Tibial artery (tissue), 4 donors: Measurements from ENCODE around the gene YKT6.
A peak's percentile ranks its signal among the peaks of the same experiment; 100 is the strongest.
"Not testable (repeated sequence)": the region's sequence is repeated elsewhere in the genome, so short reads cannot be mapped to it uniquely, and the experiment has no call there.

ENCODE experiments used
- DNase-seq, 2 donors: peaks; one replicate each; pipeline ENCODE4 v3.0.0-alpha.2; 2019
- H3K27ac ChIP-seq, 2 donors: fragments of 200-600 bp; sonication (generic) in 1 of 2; 1 replicate in 1 of 2; 2 replicates in 1 of 2; pipeline ENCODE4 v1.5.1; 2018 to 2019; ENCODE audit warnings: mild to moderate bottlenecking in 1 of 2
- H3K27me3 ChIP-seq, 2 donors: fragments of 200-600 bp; sonication (generic) in 1 of 2; one replicate each; pipeline versions ENCODE4 v1.5.1 to v1.6.0; 2016 to 2019
- H3K36me3 ChIP-seq, 3 donors: fragments of 200-600 bp; sonication (generic) in 2 of 3; one replicate each; pipeline ENCODE4 v1.5.1; 2016 to 2019; ENCODE audit warnings: mild to moderate bottlenecking in 2 of 3
- H3K4me1 ChIP-seq, 4 donors: fragments of 200-600 bp; sonication (generic) in 2 of 4; 1 replicate in 3 of 4; 2 replicates in 1 of 4; pipeline ENCODE4 v1.5.1; 2016 to 2019
- H3K4me3 ChIP-seq, 2 donors: fragments of 200-600 bp; sonication (generic) in 1 of 2; 1 replicate in 1 of 2; 2 replicates in 1 of 2; pipeline ENCODE4 v1.5.1; 2018 to 2019; ENCODE audit warnings: mild to moderate bottlenecking in 2 of 2
- H3K9me3 ChIP-seq, 3 donors: fragments of 200-600 bp; sonication (generic) in 1 of 3; one replicate each; pipeline ENCODE4 v1.5.1; 2016 to 2019
- intact Hi-C: fragments of 100-400 bp; cut with DNase I; formaldehyde crosslinking; loops from one replicate; pipeline ENCODE4 v1.15.0; 2023; ENCODE audit warnings: low total_unique reads
- TF ChIP-seq, protein P1 (sequence below), 2 experiments: fragments of 200-600 bp in 1 of 2; fragments of 450-650 bp in 1 of 2; IDR thresholded peaks; one replicate each; pipeline ENCODE4 v1.5.1; 2017 to 2019; ENCODE audit warnings: antibody characterized with exemption in 2 of 2, mild to moderate bottlenecking in 1 of 2, moderate library complexity in 1 of 2

Gene YKT6

DNA sequence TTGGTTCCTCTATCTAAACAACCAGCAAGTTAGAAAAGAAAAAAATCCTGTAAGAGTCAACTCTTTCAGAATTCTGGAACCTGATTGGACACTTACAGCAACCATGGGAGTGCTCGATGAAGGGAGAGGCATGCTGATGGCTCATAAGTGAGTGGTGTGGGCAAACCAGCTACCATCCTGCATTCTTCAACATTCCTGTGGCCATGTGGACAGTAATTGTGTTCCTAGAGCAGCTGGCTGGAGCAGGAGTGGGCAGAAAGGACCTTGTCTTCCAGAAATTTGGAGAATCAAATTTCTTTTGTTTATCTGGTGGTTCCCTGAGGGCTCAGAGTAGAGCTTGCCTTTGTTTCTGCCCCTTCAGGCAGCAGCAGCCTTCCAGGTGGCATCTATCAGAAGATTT, 37.2 kb upstream of the YKT6 start:
- Histone ChIP-seq H3K4me1 (no peaks in the 10 kb centered on the region), H3K9me3 (no peaks in the 10 kb centered on the region), H3K4me3 (no peak overlapping the region), H3K27ac (no peak overlapping the region), H3K27me3 (no peaks in the 10 kb centered on the region), H3K36me3 (no peaks in the 10 kb centered on the region)
- DNase-seq = no peak
- TF ChIP-seq, protein P1, sequence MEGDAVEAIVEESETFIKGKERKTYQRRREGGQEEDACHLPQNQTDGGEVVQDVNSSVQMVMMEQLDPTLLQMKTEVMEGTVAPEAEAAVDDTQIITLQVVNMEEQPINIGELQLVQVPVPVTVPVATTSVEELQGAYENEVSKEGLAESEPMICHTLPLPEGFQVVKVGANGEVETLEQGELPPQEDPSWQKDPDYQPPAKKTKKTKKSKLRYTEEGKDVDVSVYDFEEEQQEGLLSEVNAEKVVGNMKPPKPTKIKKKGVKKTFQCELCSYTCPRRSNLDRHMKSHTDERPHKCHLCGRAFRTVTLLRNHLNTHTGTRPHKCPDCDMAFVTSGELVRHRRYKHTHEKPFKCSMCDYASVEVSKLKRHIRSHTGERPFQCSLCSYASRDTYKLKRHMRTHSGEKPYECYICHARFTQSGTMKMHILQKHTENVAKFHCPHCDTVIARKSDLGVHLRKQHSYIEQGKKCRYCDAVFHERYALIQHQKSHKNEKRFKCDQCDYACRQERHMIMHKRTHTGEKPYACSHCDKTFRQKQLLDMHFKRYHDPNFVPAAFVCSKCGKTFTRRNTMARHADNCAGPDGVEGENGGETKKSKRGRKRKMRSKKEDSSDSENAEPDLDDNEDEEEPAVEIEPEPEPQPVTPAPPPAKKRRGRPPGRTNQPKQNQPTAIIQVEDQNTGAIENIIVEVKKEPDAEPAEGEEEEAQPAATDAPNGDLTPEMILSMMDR (IDR thresholded peaks at IDR 0.05) = no peak
- intact Hi-C loops = no loop called here

DNA sequence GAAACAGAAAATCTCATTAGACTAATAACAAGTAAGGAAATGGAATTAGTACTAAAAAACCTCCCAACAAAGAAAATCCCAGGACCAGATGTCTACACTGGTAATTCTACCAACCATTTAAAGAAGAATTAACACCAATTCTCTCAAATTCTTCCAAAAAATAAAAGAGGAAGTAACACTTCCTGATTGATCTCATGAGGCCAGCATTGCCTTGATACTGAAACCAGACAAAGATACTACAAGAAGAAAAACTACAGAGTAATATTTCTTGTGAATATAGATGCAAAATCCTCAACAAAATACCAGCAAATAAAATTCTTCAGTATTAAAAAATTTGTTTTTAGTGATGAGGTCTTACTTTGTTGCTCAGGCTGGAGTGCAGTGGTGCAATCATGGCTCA, 32.9 kb upstream of the YKT6 start:
- intact Hi-C loops = no loop called here
- H3K4me3 ChIP-seq = no peak overlapping the region
- TF ChIP-seq, protein P1 (IDR thresholded peaks at IDR 0.05) = no peak

DNA sequence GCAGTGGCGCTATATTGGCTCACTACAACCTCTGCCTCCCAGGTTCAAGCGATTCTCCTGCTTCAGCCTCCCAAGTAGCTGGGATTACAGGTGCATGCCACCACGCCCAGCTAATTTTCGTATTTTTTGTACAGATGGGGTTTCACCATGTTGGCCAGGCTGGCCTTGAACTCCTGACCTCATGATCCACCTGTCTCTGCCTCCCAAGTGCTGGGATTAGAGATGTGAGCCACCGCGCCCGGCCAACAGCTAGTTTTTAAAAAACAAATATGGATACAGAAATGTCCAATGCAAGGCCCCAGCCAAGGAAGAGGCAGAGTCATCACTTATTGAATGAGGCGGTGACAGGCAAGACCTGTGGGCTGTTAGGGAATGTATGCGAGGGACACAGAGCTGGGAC, 28.9 kb upstream of the YKT6 start:
- H3K27me3 ChIP-seq, intact Hi-C loops, H3K36me3 ChIP-seq, H3K4me1 ChIP-seq, H3K9me3 ChIP-seq, H3K27ac ChIP-seq, H3K4me3 ChIP-seq: not testable (repeated sequence)
- peak in 1 of 2 donors; percentile 32 for DNase-seq

More for the DNA sequence above, 32.9 kb upstream of the YKT6 start:
- Histone ChIP-seq H3K27ac (no peak overlapping the region), H3K36me3 (no peaks in the 10 kb centered on the region), H3K9me3 (no peaks in the 10 kb centered on the region), H3K4me1 (no peaks in the 10 kb centered on the region), H3K27me3 (no peaks in the 10 kb centered on the region)
- no peak for DNase-seq

DNA sequence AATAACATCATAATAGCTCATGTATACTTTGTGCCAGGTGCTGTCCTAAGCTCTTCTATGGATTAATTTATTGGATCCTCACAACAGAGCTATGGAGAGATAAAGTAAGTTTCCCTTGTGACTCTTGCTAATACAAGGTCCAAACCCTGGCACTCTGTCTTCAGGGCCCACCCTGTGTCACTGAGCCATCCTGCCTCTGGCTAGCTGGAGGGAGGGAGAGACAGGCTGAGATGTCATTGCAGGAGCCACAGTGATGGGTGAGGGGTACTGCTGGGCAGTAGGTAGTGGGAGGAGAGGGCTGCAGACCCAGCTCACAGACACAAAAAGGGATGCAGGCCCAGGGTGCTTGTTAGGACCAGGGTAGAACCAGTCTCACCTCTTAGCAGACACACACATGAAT, 28.4 kb upstream of the YKT6 start:
- Histone ChIP-seq H3K9me3 (no peaks in the 10 kb centered on the region), H3K27me3 (no peaks in the 10 kb centered on the region), H3K36me3 (no peaks in the 10 kb centered on the region), H3K4me3 (no peak overlapping the region), H3K27ac (no peak overlapping the region), H3K4me1 (no peaks in the 10 kb centered on the region)
- DNase-seq = peak in 1 of 2 donors; percentile 16
- TF ChIP-seq, protein P1 (IDR thresholded peaks at IDR 0.05) = no peak
- intact Hi-C loops = no loop called here

DNA sequence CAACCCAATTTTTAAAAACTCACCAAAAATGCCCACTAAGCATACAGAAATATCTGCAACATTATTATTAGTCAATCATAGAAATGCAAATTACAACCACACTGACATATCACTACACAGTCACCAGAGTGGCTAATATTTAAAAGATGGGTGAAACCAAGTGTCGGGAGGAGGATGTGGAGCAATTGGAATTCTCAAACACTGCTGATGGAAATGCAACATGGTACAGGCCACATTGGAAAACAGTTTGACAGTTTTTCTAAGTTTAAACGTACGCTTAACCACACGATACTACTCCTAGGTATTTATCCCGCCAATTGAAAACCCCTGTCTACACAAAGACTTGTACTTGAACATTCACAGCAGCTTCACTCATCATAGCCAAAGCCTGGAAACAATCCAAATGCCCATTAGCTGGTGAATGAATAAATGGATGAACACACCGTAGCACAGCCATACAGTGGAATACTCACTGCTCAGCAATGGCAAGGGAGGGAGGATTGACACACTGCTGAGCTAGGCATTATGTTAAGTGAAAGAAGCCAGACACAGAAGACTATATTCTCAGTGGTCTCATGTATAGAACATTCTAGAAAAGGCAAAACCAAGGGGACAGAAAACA, 27.9 kb upstream of the YKT6 start:
- no peak for DNase-seq
- Histone ChIP-seq H3K4me1 (peaks cover 0 to 4% (median 0%) of the 10 kb centered on the region in 4 donors), H3K36me3 (no peaks in the 10 kb centered on the region), H3K4me3 (no peak overlapping the region), H3K27me3 (no peaks in the 10 kb centered on the region), H3K9me3 (no peaks in the 10 kb centered on the region), H3K27ac (no peak overlapping the region)
- intact Hi-C loops = no loop called here
- TF ChIP-seq, protein P1 (IDR thresholded peaks at IDR 0.05) = no peak

DNA sequence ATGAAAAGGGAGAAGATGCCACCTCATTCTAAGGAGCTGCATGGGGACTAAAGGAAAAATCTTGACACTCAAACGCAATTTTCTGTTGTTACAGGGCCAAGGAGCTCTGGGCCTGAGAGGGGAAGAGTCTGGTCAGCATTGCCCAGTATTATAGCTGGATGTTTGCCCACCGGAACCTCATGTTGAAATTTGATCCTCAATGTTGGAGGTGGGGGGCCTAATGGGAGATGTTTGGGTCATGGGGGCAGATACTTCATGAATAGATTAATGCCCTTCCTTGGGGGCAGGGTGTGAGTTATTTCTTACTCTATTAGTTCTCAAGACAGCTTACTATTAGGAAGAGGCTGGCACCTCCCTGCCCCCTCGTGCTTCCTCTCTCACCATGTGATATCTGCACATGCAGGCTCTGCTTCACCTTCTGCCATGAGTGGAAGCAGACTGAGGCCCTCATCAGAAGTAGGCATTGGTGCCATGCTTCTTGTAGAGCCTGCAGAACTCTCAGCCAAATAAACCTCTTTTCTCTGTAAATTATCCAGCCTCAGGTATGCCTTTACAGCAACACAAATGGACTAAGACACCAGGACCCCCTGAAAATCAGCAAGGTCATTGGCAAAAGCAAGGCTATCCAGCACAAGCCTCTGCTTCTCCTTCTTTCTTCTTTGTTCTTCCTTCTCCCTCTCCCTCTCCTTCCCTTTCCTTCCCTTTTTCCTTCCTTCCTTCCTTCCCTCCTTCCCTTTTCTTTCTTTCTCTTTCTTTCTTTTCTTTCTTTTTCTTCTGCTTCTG, 26.7 kb upstream of the YKT6 start:
- peaks cover 0 to 7% (median 0%) of the 10 kb centered on the region in 4 donors for H3K4me1 ChIP-seq
- no peaks in the 10 kb centered on the region for H3K27me3 ChIP-seq
- no peak overlapping the region for H3K27ac ChIP-seq
- intact Hi-C loops = no loop called here
- H3K4me3 ChIP-seq = no peak overlapping the region
- no peak for DNase-seq
- TF ChIP-seq, protein P1 (IDR thresholded peaks at IDR 0.05) = no peak
- H3K36me3 ChIP-seq = no peaks in the 10 kb centered on the region
- H3K9me3 ChIP-seq = no peaks in the 10 kb centered on the region

DNA sequence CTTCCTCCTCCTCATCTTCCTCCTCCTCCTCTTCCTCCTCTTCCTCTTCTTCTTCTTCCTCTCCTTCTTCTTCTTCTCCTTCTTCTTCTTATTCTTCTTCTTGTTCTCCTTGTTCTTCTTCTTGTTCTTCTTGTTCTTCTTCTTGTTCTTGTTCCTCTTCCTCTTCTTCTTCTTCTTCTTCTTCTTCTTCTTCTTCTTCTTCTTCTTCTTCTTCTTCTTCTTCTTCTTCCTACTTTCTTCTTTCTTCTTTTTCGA, 26.2 kb upstream of the YKT6 start:
- H3K27ac ChIP-seq, DNase-seq, H3K27me3 ChIP-seq, intact Hi-C loops, H3K4me3 ChIP-seq, H3K36me3 ChIP-seq, H3K4me1 ChIP-seq, H3K9me3 ChIP-seq: not testable (repeated sequence)
